ENCODE measurements around the gene CCRL2.
A peak's percentile ranks its signal among the peaks of the same experiment; 100 is the strongest.

DNA sequence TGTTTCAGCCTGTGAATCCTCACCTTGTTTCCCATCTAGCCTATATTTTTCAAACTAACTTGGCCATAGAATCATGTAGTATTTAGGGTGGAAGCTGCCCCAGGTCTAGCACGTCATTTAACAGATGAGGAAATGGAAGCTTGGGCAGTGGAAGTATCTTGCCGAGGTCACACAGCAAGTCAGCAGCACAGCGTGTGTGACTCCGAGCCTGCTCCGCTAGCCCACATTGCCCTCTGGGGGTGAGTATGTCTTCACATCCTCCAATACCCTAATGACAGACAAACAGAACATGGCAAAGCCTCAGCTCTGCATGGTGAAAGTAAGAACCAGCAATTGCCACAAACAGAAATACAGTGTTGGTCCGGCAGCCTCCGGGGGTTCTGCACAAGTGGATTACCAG lies 38.5 kb upstream of the CCRL2 start:
- TF ChIP-seq, protein P1, sequence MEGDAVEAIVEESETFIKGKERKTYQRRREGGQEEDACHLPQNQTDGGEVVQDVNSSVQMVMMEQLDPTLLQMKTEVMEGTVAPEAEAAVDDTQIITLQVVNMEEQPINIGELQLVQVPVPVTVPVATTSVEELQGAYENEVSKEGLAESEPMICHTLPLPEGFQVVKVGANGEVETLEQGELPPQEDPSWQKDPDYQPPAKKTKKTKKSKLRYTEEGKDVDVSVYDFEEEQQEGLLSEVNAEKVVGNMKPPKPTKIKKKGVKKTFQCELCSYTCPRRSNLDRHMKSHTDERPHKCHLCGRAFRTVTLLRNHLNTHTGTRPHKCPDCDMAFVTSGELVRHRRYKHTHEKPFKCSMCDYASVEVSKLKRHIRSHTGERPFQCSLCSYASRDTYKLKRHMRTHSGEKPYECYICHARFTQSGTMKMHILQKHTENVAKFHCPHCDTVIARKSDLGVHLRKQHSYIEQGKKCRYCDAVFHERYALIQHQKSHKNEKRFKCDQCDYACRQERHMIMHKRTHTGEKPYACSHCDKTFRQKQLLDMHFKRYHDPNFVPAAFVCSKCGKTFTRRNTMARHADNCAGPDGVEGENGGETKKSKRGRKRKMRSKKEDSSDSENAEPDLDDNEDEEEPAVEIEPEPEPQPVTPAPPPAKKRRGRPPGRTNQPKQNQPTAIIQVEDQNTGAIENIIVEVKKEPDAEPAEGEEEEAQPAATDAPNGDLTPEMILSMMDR (IDR thresholded peaks at IDR 0.05): peak in 4 of 6 experiments; percentile 41 to 52 (median 50)
- TF ChIP-seq POLR2AphosphoS5 (IDR thresholded peaks at IDR 0.05): peak in 1 of 2 donors; percentile 71
- no peak for TF ChIP-seq EP300 (IDR thresholded peaks at IDR 0.05)

Data from upper lobe of left lung (tissue), 4 donors.